A673 (cell line): ENCODE results near the gene SLC26A5.
"Not testable (repeated sequence)": the region's sequence is repeated elsewhere in the genome, so short reads cannot be mapped to it uniquely, and the experiment has no call there.

Source experiments
- CTCF ChIP-seq: fragments of 300-800, 200-600 bp; sonication (generic); conservative IDR thresholded peaks from 2 replicates; pipeline ENCODE4 v1.5.1; 2017; ENCODE audit warnings: low read depth, mild to moderate bottlenecking, antibody characterized with exemption, low read length, moderate library complexity, mixed read lengths
- EZH2 ChIP-seq: fragments of 200-600 bp; sonication (generic); IDR thresholded peaks from 2 replicates; pipeline ENCODE4 v1.6.1; 2017; ENCODE audit warnings: borderline replicate concordance, low read depth, mild to moderate bottlenecking, mixed read lengths, antibody characterized with exemption, low read length; ENCODE audit not compliant: poor library complexity, severe bottlenecking

- TF ChIP-seq EZH2, CTCF: not testable (repeated sequence)
These were observed 40.0 kb downstream of the SLC26A5 start for GRCh38 chr7:103405789-103406613.
